HL-60/S4 treated with phorbol 12-myristate 13-acetate at 8.2 ng/mL for 4 days and 3 days (cell line): Measurements from ENCODE around the gene GRIFIN.

Experiments used
- in situ Hi-C: fragments of 300-500 bp; cut with MboI; formaldehyde crosslinking; loops from 2 replicates; pipeline ENCODE4 v1.15.0; 2022; ENCODE audit warnings: low sequenced_read_pairs

GRIFIN gene

GRCh38 chr7:2499719-2500430 is 23.7 kb upstream of the GRIFIN start:
- in situ Hi-C loops = no loop called here

- in situ Hi-C loops = no loop called here
Measured at GRCh38 chr7:2499181-2499580, 23.0 kb upstream of the GRIFIN start.

GRCh38 chr7:2498708-2499107 is 22.5 kb upstream of the GRIFIN start:
- in situ Hi-C loops = no loop called here

GRCh38 chr7:2497500-2498336 is 21.5 kb upstream of the GRIFIN start:
- in situ Hi-C loops = no loop called here

GRCh38 chr7:2497065-2497464 is 20.9 kb upstream of the GRIFIN start:
- in situ Hi-C loops = no loop called here

- in situ Hi-C loops = no loop called here
Measured at GRCh38 chr7:2496375-2496774, 20.2 kb upstream of the GRIFIN start.

- in situ Hi-C loops = no loop called here
Measured at GRCh38 chr7:2495418-2496299, 19.5 kb upstream of the GRIFIN start.

GRCh38 chr7:2494191-2495130 is 18.3 kb upstream of the GRIFIN start:
- in situ Hi-C loops = no loop called here

- in situ Hi-C loops = no loop called here
Measured at GRCh38 chr7:2493205-2494164, 17.3 kb upstream of the GRIFIN start.

- in situ Hi-C loops = no loop called here
Measured at GRCh38 chr7:2492038-2492437, 15.8 kb upstream of the GRIFIN start.

GRCh38 chr7:2490181-2490651 is 14.0 kb upstream of the GRIFIN start:
- in situ Hi-C loops = no loop called here

GRCh38 chr7:2488681-2489080 is 12.5 kb upstream of the GRIFIN start:
- in situ Hi-C loops = no loop called here

- in situ Hi-C loops = no loop called here
Measured at GRCh38 chr7:2488272-2488645, 12.1 kb upstream of the GRIFIN start.

- in situ Hi-C loops = no loop called here
Measured at GRCh38 chr7:2487586-2488271, 11.5 kb upstream of the GRIFIN start.

GRCh38 chr7:2484868-2485267 is 8.7 kb upstream of the GRIFIN start:
- in situ Hi-C loops = no loop called here

GRCh38 chr7:2483494-2483893 is 7.3 kb upstream of the GRIFIN start:
- in situ Hi-C loops = no loop called here

- in situ Hi-C loops = no loop called here
Measured at GRCh38 chr7:2482725-2483451, 6.7 kb upstream of the GRIFIN start.

GRCh38 chr7:2481195-2481594 is 5.0 kb upstream of the GRIFIN start:
- in situ Hi-C loops = no loop called here
